Measurements from ENCODE around the gene LAPTM5.

LAPTM5 gene

GRCh38 chr1:30754684-30755171, 2.8 kb downstream of the LAPTM5 start:
- no peak for TF ChIP-seq FOXK2 (IDR thresholded peaks at IDR 0.05)
- no peak for TF ChIP-seq NFRKB (IDR thresholded peaks at IDR 0.05)
- no peak for TF ChIP-seq BHLHE40 (IDR thresholded peaks at IDR 0.05; ENCODE audit: borderline replicate concordance)
- TF ChIP-seq CTBP1 (IDR thresholded peaks at IDR 0.05; ENCODE audit: borderline replicate concordance): no peak
- TF ChIP-seq SUZ12 (IDR thresholded peaks at IDR 0.05): no peak
- no peak for DNase-seq (ENCODE audit: extremely low spot score)
- POLR2A ChIA-PET: no interaction called here
- CTCF ChIA-PET: no interaction called here

DNA sequence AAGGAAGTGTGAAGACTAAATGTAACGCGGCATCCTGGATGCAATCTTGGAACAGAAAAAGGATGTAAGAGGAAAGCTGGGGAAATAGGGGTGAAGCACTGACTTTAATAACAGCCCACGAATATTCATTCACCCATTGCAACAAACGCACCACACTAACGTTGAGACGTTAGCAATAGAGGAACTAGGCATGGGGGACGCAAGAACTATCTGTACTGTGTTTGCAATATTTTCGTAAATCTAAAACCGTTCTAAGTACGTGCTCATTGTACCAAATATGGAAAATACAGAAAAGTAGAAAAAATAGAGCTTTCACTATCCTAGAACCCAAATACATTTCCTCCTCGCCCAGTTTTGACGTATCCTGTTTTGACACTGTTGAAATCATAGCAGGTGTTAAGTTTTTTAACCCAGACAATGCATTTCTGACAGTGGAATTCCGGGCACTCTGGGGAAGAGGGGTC, 3.9 kb downstream of the LAPTM5 start:
- TF ChIP-seq FOXK2 (IDR thresholded peaks at IDR 0.05): no peak
- no peak for TF ChIP-seq FOXM1 (IDR thresholded peaks at IDR 0.05; ENCODE audit: borderline replicate concordance)
- TF ChIP-seq ARNT (IDR thresholded peaks at IDR 0.05): no peak
- DNase-seq (ENCODE audit: extremely low spot score): no peak
- POLR2A ChIA-PET: no interaction called here
- CTCF ChIA-PET: no interaction called here

DNA sequence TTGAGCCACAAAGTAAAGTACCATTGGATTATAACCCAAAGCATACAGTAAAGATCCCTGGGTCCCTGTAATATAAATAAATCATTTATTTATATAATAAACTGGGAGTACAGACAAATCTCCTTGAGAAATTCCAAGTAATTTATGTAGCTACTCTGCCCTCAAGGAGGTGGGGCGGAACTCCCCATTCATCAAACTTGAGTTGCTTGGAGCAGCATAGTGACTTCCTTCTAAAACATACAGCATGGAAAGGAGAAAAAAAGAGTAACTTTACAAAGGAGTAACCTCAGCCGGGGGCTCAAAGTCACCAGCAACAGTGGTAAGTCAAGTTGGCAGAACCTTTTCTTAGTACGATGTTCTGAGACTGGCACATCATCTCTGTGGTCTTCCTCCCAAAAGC, 4.5 kb downstream of the LAPTM5 start:
- CTCF ChIA-PET: no interaction called here

GRCh38 chr1:30752651-30752908, 5.0 kb downstream of the LAPTM5 start:
- ChIA-PET POLR2A (no interaction called here), CTCF (interaction anchor here (1.1 kb wide), 1 partner anchor 167 kb away, joined by 3 read pairs; no protein-coding TSS in a partner anchor)
- TF ChIP-seq FOXM1 (IDR thresholded peaks at IDR 0.05; ENCODE audit: borderline replicate concordance) (no peak), FOXA1 (IDR thresholded peaks at IDR 0.05) (no peak), NFRKB (IDR thresholded peaks at IDR 0.05) (no peak), CTBP1 (IDR thresholded peaks at IDR 0.05; ENCODE audit: borderline replicate concordance) (no peak), FOXK2 (IDR thresholded peaks at IDR 0.05) (no peak), SUZ12 (IDR thresholded peaks at IDR 0.05) (no peak), ELF4 (IDR thresholded peaks at IDR 0.05) (no peak), BHLHE40 (IDR thresholded peaks at IDR 0.05; ENCODE audit: borderline replicate concordance) (no peak), L3MBTL2 (conservative IDR thresholded peaks at IDR 0.05) (no peak), HDGF (IDR thresholded peaks at IDR 0.05; ENCODE audit: borderline replicate concordance) (no peak), ARNT (IDR thresholded peaks at IDR 0.05) (no peak), TARDBP (IDR thresholded peaks at IDR 0.05) (no peak), ZNF384 (IDR thresholded peaks at IDR 0.05) (no peak), LEF1 (IDR thresholded peaks at IDR 0.05; ENCODE audit: borderline replicate concordance) (no peak), SP1 (IDR thresholded peaks at IDR 0.05) (no peak)
- TF ChIP-seq, protein P1, sequence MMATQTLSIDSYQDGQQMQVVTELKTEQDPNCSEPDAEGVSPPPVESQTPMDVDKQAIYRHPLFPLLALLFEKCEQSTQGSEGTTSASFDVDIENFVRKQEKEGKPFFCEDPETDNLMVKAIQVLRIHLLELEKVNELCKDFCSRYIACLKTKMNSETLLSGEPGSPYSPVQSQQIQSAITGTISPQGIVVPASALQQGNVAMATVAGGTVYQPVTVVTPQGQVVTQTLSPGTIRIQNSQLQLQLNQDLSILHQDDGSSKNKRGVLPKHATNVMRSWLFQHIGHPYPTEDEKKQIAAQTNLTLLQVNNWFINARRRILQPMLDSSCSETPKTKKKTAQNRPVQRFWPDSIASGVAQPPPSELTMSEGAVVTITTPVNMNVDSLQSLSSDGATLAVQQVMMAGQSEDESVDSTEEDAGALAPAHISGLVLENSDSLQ (IDR thresholded peaks at IDR 0.05): no peak
- no peak for DNase-seq (ENCODE audit: extremely low spot score)

More for the DNA sequence above, 4.5 kb downstream of the LAPTM5 start:
- TF ChIP-seq HDGF (IDR thresholded peaks at IDR 0.05; ENCODE audit: borderline replicate concordance) (no peak), BHLHE40 (IDR thresholded peaks at IDR 0.05; ENCODE audit: borderline replicate concordance) (no peak), LEF1 (IDR thresholded peaks at IDR 0.05; ENCODE audit: borderline replicate concordance) (no peak), ELF4 (IDR thresholded peaks at IDR 0.05) (no peak), L3MBTL2 (conservative IDR thresholded peaks at IDR 0.05) (no peak), FOXK2 (IDR thresholded peaks at IDR 0.05) (no peak)
- POLR2A ChIA-PET: no interaction called here
- no peak for DNase-seq (ENCODE audit: extremely low spot score)

- CTCF ChIA-PET: interaction anchor here (1.1 to 2.2 kb wide), 2 partner anchors 31 to 167 kb away, joined by 3 to 8 read pairs; no protein-coding TSS in a partner anchor
- POLR2A ChIA-PET: no interaction called here
- TF ChIP-seq BHLHE40 (IDR thresholded peaks at IDR 0.05; ENCODE audit: borderline replicate concordance) (no peak), TARDBP (IDR thresholded peaks at IDR 0.05) (no peak), FOXA1 (IDR thresholded peaks at IDR 0.05) (no peak), NFRKB (IDR thresholded peaks at IDR 0.05) (no peak), FOXM1 (IDR thresholded peaks at IDR 0.05; ENCODE audit: borderline replicate concordance) (no peak), SUZ12 (IDR thresholded peaks at IDR 0.05) (no peak), CTBP1 (IDR thresholded peaks at IDR 0.05; ENCODE audit: borderline replicate concordance) (no peak), ZNF384 (IDR thresholded peaks at IDR 0.05) (no peak), ELF4 (IDR thresholded peaks at IDR 0.05) (no peak), SP1 (IDR thresholded peaks at IDR 0.05) (no peak), FOXK2 (IDR thresholded peaks at IDR 0.05) (no peak), LEF1 (IDR thresholded peaks at IDR 0.05; ENCODE audit: borderline replicate concordance) (no peak), L3MBTL2 (conservative IDR thresholded peaks at IDR 0.05) (no peak), HDGF (IDR thresholded peaks at IDR 0.05; ENCODE audit: borderline replicate concordance) (no peak), ARNT (IDR thresholded peaks at IDR 0.05) (no peak)
- TF ChIP-seq, protein P1 (IDR thresholded peaks at IDR 0.05): no peak
- no peak for DNase-seq (ENCODE audit: extremely low spot score)
These were observed 5.5 kb downstream of the LAPTM5 start for GRCh38 chr1:30751830-30752650.

DNA sequence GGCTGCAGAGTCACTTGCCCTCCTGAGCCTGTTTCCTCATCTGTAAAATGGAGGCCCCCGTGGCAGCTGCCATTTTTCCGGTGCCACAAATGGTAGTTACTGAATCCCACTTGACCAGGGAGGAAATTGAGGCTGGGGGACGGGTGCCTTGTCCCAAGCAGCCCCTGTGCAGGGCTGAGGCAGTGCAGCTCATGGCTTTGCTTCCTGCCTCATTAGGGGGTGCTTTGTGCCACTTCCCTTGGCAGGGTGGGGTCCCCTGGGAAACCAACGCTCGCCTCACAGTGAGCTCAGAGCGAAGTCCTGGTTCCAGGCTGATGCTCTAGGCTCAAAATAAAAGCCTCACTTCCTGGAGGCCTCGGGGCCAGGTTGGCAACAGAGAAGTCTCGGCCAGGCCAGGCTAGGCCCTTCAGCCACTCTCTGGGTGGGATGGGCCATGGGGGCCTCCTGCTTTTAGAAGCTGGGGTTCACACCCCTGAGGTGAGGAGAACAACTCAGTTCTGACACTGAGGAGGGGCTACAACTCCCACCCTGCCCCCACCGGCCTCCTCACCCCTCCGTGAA, 6.8 kb downstream of the LAPTM5 start:
- DNase-seq (ENCODE audit: extremely low spot score): no peak
- POLR2A ChIA-PET: no interaction called here
- no peak for TF ChIP-seq ARNT (IDR thresholded peaks at IDR 0.05)
- TF ChIP-seq L3MBTL2 (conservative IDR thresholded peaks at IDR 0.05): no peak
- TF ChIP-seq ZNF384 (IDR thresholded peaks at IDR 0.05): no peak
- TF ChIP-seq LEF1 (IDR thresholded peaks at IDR 0.05; ENCODE audit: borderline replicate concordance): no peak
- no peak for TF ChIP-seq TARDBP (IDR thresholded peaks at IDR 0.05)
- TF ChIP-seq SP1 (IDR thresholded peaks at IDR 0.05): no peak
- no peak for TF ChIP-seq FOXA1 (IDR thresholded peaks at IDR 0.05)
- no peak for TF ChIP-seq FOXK2 (IDR thresholded peaks at IDR 0.05)
- TF ChIP-seq HDGF (IDR thresholded peaks at IDR 0.05; ENCODE audit: borderline replicate concordance): no peak
- TF ChIP-seq FOXM1 (IDR thresholded peaks at IDR 0.05; ENCODE audit: borderline replicate concordance): no peak
- no peak for TF ChIP-seq BHLHE40 (IDR thresholded peaks at IDR 0.05; ENCODE audit: borderline replicate concordance)
- no peak for TF ChIP-seq NFRKB (IDR thresholded peaks at IDR 0.05)
- no peak for TF ChIP-seq SUZ12 (IDR thresholded peaks at IDR 0.05)
- TF ChIP-seq CTBP1 (IDR thresholded peaks at IDR 0.05; ENCODE audit: borderline replicate concordance): no peak
- TF ChIP-seq ELF4 (IDR thresholded peaks at IDR 0.05): no peak
- TF ChIP-seq, protein P1 (IDR thresholded peaks at IDR 0.05): no peak
- CTCF ChIA-PET: interaction anchor here (2.2 kb wide), 1 partner anchor 32 kb away, joined by 8 read pairs; no protein-coding TSS in a partner anchor

Measured in HEK293T (cell line).